MM.1S (cell line): Measurements from ENCODE around the gene ZNF785.
"Not testable (repeated sequence)": the region's sequence is repeated elsewhere in the genome, so short reads cannot be mapped to it uniquely, and the experiment has no call there.

Source experiments
- DNase-seq: peaks from one replicate; pipeline ENCODE4 v3.0.0-alpha.2; 2015
- H2AFZ ChIP-seq: fragments of 300-600 bp; sonication (generic); 2 replicates; pipeline ENCODE4 v1.6.0; 2016; ENCODE audit warnings: antibody characterized with exemption, low read length
- H3F3A ChIP-seq: fragments of 300-600 bp; sonication (generic); 2 replicates; pipeline ENCODE4 v1.6.1; 2016; ENCODE audit warnings: mild to moderate bottlenecking, antibody characterized with exemption, low read length, moderate library complexity, mixed read lengths; ENCODE audit not compliant: insufficient read depth
- H3K27ac ChIP-seq: fragments of 300-600 bp; sonication (generic); 2 replicates; pipeline ENCODE4 v1.5.1; 2016; ENCODE audit warnings: mild to moderate bottlenecking, low read length
- H3K27me3 ChIP-seq: fragments of 300-600 bp; sonication (generic); replicated peaks from 2 replicates; pipeline ENCODE4 v1.6.0; 2016; ENCODE audit warnings: low read length; ENCODE audit not compliant: insufficient read depth
- H3K36me3 ChIP-seq: fragments of 300-600 bp; sonication (generic); replicated peaks from 2 replicates; pipeline ENCODE4 v1.6.1; 2016; ENCODE audit warnings: mild to moderate bottlenecking, low read length, mixed read lengths; ENCODE audit not compliant: insufficient read depth
- H3K4me1 ChIP-seq: fragments of 300-600 bp; sonication (generic); 2 replicates; pipeline ENCODE4 v1.6.1; 2016; ENCODE audit warnings: low read length, mixed read lengths
- H3K4me2 ChIP-seq: fragments of 300-600 bp; sonication (generic); 2 replicates; pipeline ENCODE4 v1.6.0; 2016; ENCODE audit warnings: low read depth, low read length
- H3K4me3 ChIP-seq: fragments of 300-600 bp; sonication (generic); 2 replicates; pipeline ENCODE4 v1.5.1; 2016; ENCODE audit warnings: low read length, mixed read lengths
- H3K79me2 ChIP-seq: fragments of 300-600 bp; sonication (generic); 2 replicates; pipeline ENCODE4 v1.6.1; 2016; ENCODE audit warnings: mixed run types, low read length, mixed read lengths
- H3K9ac ChIP-seq: fragments of 300-600 bp; sonication (generic); 2 replicates; pipeline ENCODE4 v1.6.1; 2016; ENCODE audit warnings: low read length, mixed read lengths
- H3K9me2 ChIP-seq: fragments of 300-600 bp; sonication (generic); replicated peaks from 2 replicates; pipeline ENCODE4 v1.6.1; 2016; ENCODE audit warnings: mild to moderate bottlenecking, low read length, mixed read lengths; ENCODE audit not compliant: insufficient read depth
- H3K9me3 ChIP-seq: fragments of 300-600 bp; sonication (generic); replicated peaks from 2 replicates; pipeline ENCODE4 v1.6.1; 2016; ENCODE audit warnings: mild to moderate bottlenecking, low read length, mixed read lengths; ENCODE audit not compliant: insufficient read depth
- H4K20me1 ChIP-seq: fragments of 300-600 bp; sonication (generic); 2 replicates; pipeline ENCODE4 v1.6.1; 2016; ENCODE audit warnings: mild to moderate bottlenecking, low read length, moderate library complexity, mixed read lengths; ENCODE audit not compliant: insufficient read depth
- EZH2 ChIP-seq: fragments of 300-600 bp; sonication (generic); optimal IDR thresholded peaks from 2 replicates; pipeline ENCODE3; 2017; ENCODE audit warnings: low read depth, mild to moderate bottlenecking, antibody characterized with exemption, low read length, mixed read lengths
- EZH2phosphoT487 ChIP-seq: fragments of 300-600 bp; sonication (generic); IDR thresholded peaks from 2 replicates; pipeline ENCODE4 v1.6.1; 2018; ENCODE audit warnings: antibody characterized with exemption, low read length
- TF ChIP-seq, protein P1 (sequence below): fragments of 300-600 bp; sonication (generic); IDR thresholded peaks from 2 replicates; pipeline ENCODE4 v1.5.1; 2016; ENCODE audit warnings: antibody characterized with exemption, low read length, mixed read lengths

Gene ZNF785

GRCh38 chr16:30539000-30539964 lies 46.2 kb downstream of the ZNF785 start:
- no peaks in the 10 kb centered on the region for H3F3A ChIP-seq
- H3K9ac ChIP-seq: no peak overlapping the region
- H3K4me1 ChIP-seq: peaks cover 6% of the 10 kb centered on the region; the same call in 1 of the 2 replicates
- TF ChIP-seq EZH2 (no peak), EZH2phosphoT487 (no peak)
- TF ChIP-seq, protein P1, sequence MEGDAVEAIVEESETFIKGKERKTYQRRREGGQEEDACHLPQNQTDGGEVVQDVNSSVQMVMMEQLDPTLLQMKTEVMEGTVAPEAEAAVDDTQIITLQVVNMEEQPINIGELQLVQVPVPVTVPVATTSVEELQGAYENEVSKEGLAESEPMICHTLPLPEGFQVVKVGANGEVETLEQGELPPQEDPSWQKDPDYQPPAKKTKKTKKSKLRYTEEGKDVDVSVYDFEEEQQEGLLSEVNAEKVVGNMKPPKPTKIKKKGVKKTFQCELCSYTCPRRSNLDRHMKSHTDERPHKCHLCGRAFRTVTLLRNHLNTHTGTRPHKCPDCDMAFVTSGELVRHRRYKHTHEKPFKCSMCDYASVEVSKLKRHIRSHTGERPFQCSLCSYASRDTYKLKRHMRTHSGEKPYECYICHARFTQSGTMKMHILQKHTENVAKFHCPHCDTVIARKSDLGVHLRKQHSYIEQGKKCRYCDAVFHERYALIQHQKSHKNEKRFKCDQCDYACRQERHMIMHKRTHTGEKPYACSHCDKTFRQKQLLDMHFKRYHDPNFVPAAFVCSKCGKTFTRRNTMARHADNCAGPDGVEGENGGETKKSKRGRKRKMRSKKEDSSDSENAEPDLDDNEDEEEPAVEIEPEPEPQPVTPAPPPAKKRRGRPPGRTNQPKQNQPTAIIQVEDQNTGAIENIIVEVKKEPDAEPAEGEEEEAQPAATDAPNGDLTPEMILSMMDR: no peak
- DNase-seq: no peak
- H3K36me3 ChIP-seq: no peaks in the 10 kb centered on the region
- H3K27me3 ChIP-seq: no peaks in the 10 kb centered on the region
- H3K27ac ChIP-seq: no peak overlapping the region
- no peaks in the 10 kb centered on the region for H4K20me1 ChIP-seq
- H3K9me3 ChIP-seq: no peaks in the 10 kb centered on the region
- H2AFZ ChIP-seq: no peak overlapping the region
- no peak overlapping the region for H3K4me3 ChIP-seq
- H3K9me2 ChIP-seq: no peaks in the 10 kb centered on the region
- H3K79me2 ChIP-seq: peaks cover 11% of the 10 kb centered on the region
- H3K4me2 ChIP-seq: no peak overlapping the region

DNA sequence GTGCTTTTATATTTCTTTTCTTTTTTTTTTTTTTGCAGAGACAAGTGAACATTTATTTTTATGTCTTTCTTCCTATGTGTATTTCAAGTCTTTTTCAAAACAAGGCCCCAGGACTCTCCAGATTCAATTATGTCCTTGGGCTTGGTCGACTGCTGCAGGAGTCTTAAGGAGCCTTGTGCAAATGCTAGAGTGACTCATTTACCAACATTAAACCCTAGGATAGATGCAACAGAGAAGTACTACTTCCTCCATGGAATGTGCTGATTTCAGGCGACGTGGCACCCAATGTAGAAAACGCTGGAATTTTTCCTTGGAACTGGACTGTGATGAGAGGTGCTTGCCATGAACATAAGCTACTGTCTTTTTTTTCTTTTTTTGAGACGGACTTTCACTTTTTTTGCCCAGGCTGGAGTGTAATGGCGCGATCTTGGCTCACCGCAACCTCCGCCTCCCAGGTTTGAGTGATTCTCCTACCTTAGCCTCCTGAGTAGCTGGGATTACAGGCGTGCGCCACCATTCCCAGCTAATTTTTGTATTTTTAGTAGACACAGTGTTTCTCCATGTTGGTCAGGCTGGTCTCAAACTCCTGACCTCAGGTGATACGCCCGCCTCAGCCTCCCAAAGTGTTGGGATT lies 49.0 kb downstream of the ZNF785 start:
- not testable (repeated sequence) for H3K4me2 ChIP-seq, H3K4me3 ChIP-seq

DNA sequence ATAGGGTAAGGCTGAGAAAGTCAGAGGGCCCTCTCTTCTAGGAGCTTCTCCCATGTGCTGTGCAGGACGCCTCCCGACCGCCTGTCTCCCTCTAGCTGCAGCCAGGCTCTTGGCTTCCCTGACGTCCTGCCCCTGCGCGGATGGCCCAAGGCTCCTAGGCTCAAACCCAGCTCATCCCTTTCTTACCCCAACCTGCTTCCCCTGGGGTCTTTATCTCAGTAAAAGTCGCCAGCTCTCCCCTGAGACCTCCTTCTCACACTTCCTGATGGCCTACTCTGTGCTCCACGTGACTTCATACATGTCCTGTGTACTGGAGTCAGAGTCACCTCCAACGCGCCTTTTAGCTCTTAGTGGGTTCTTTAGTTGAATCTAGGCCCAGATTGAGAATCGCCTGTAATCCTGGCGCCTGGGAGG lies 49.7 kb downstream of the ZNF785 start:
- no peak for DNase-seq
- H4K20me1 ChIP-seq: no peaks in the 10 kb centered on the region
- peaks cover 6% of the 10 kb centered on the region; the same call in 1 of the 2 replicates for H3K4me1 ChIP-seq
- peak overlapping the region; percentile 67 for H3K4me3 ChIP-seq
- H3K79me2 ChIP-seq: peaks cover 33% of the 10 kb centered on the region
- peak overlapping the region; percentile 88 for H3K4me2 ChIP-seq
- H3K27me3 ChIP-seq: no peaks in the 10 kb centered on the region
- TF ChIP-seq, protein P1: no peak; the same call in 1 of the 2 replicates
- TF ChIP-seq EZH2: no peak
- TF ChIP-seq EZH2phosphoT487: no peak
- H3K9me3 ChIP-seq: no peaks in the 10 kb centered on the region
- peak overlapping the region; percentile 89; the same call in 1 of the 2 replicates for H2AFZ ChIP-seq
- H3K36me3 ChIP-seq: no peaks in the 10 kb centered on the region
- H3K9ac ChIP-seq: no peak overlapping the region
- H3F3A ChIP-seq: no peaks in the 10 kb centered on the region
- no peaks in the 10 kb centered on the region for H3K9me2 ChIP-seq
- H3K27ac ChIP-seq: no peak overlapping the region

More for the DNA sequence above, 49.0 kb downstream of the ZNF785 start:
- H3K9me3 ChIP-seq, H3K9ac ChIP-seq, H2AFZ ChIP-seq, H3F3A ChIP-seq, H3K27ac ChIP-seq, H3K27me3 ChIP-seq, H3K4me1 ChIP-seq, DNase-seq, H3K9me2 ChIP-seq, H4K20me1 ChIP-seq, H3K36me3 ChIP-seq: not testable (repeated sequence)
- H3K79me2 ChIP-seq: peaks cover 33% of the 10 kb centered on the region
